ENCODE results near the gene CIP2A. TPM values are rescaled to one million over a fixed set of nuclear protein-coding genes. Genes with fewer than 3 reads are reported as not detected.
A peak's percentile ranks its signal among the peaks of the same experiment; 100 is the strongest.

The CIP2A gene
- total and polyA plus RNA-seq, 2 donors from 2014 or later, result 0.82 to 3.5 TPM

GRCh38 chr3:108554913-108555571 lies 34.2 kb downstream of the CIP2A start:
- no peak for FAIRE-seq
- H3K27me3 ChIP-seq (ENCODE audit: control insufficient read depth, insufficient read depth, low read length), result no peaks in the 10 kb centered on the region
- H3K9me3 ChIP-seq (ENCODE audit: control insufficient read depth in 2 of 3, insufficient read depth in 1 of 3, low read length in 3 of 3), result no peaks in the 10 kb centered on the region
- DNase-seq, result peak in 2 of 5 donors; percentile 24 to 39
- H3K36me3 ChIP-seq (ENCODE audit: control insufficient read depth in 2 of 3, insufficient read depth in 3 of 3, low read length in 3 of 3), result peaks cover 0 to 3% (median 0%) of the 10 kb centered on the region in 3 donors
- H3K27ac ChIP-seq (ENCODE audit: low read depth in 2 of 2, low read length in 2 of 2), result peak overlapping the region; percentile 71 to 83
- H3K4me3 ChIP-seq (ENCODE audit: low read length in 3 of 3), result peak overlapping the region; percentile 4 to 60 (median 36)
- peaks cover 0 to 3% (median 0%) of the 10 kb centered on the region in 3 donors for H3K4me1 ChIP-seq (ENCODE audit: control insufficient read depth in 2 of 3, insufficient read depth in 2 of 3, low read depth in 1 of 3, low read length in 3 of 3)
- peak overlapping the region in 2 of 3 donors; percentile 14 to 57 for H3K9ac ChIP-seq (ENCODE audit: low read length in 3 of 3)
- TF ChIP-seq CTCF (IDR thresholded peaks at IDR 0.05; ENCODE audit: borderline replicate concordance, extremely low read depth, insufficient read depth), result no peak
- intact Hi-C loops (cut with DNase I), result loop anchor here (5.0 kb wide), 1 partner anchor 63 kb away; no protein-coding TSS in a partner anchor

GRCh38 chr3:108554229-108554628 lies 35.0 kb downstream of the CIP2A start:
- H3K4me3 ChIP-seq (ENCODE audit: low read length in 3 of 3), result no peak overlapping the region
- intact Hi-C loops (cut with DNase I), result no loop called here
- H3K27me3 ChIP-seq (ENCODE audit: control insufficient read depth, insufficient read depth, low read length), result no peaks in the 10 kb centered on the region
- no peaks in the 10 kb centered on the region for H3K9me3 ChIP-seq (ENCODE audit: control insufficient read depth in 2 of 3, insufficient read depth in 1 of 3, low read length in 3 of 3)
- H3K36me3 ChIP-seq (ENCODE audit: control insufficient read depth in 2 of 3, insufficient read depth in 3 of 3, low read length in 3 of 3), result peaks cover 0 to 3% (median 0%) of the 10 kb centered on the region in 3 donors
- peak overlapping the region; percentile 56 to 71 for H3K27ac ChIP-seq (ENCODE audit: low read depth in 2 of 2, low read length in 2 of 2)
- no peak overlapping the region for H3K9ac ChIP-seq (ENCODE audit: low read length in 3 of 3)
- TF ChIP-seq CTCF (IDR thresholded peaks at IDR 0.05; ENCODE audit: borderline replicate concordance, extremely low read depth, insufficient read depth), result no peak
- H3K4me1 ChIP-seq (ENCODE audit: control insufficient read depth in 2 of 3, insufficient read depth in 2 of 3, low read depth in 1 of 3, low read length in 3 of 3), result peaks cover 0 to 3% (median 0%) of the 10 kb centered on the region in 3 donors
- DNase-seq (no peak), FAIRE-seq (peak; percentile 89)

- no peak overlapping the region for H3K9ac ChIP-seq (ENCODE audit: low read length in 3 of 3)
- no peak overlapping the region for H3K4me3 ChIP-seq (ENCODE audit: low read length in 3 of 3)
- FAIRE-seq (peak; percentile 96), DNase-seq (peak in 2 of 5 donors; percentile 60 to 66)
- peaks cover 0 to 3% (median 0%) of the 10 kb centered on the region in 3 donors for H3K4me1 ChIP-seq (ENCODE audit: control insufficient read depth in 2 of 3, insufficient read depth in 2 of 3, low read depth in 1 of 3, low read length in 3 of 3)
- intact Hi-C loops (cut with DNase I), result no loop called here
- H3K27ac ChIP-seq (ENCODE audit: low read depth in 2 of 2, low read length in 2 of 2), result no peak overlapping the region
- no peaks in the 10 kb centered on the region for H3K36me3 ChIP-seq (ENCODE audit: control insufficient read depth in 2 of 3, insufficient read depth in 3 of 3, low read length in 3 of 3)
- H3K9me3 ChIP-seq (ENCODE audit: control insufficient read depth in 2 of 3, insufficient read depth in 1 of 3, low read length in 3 of 3), result no peaks in the 10 kb centered on the region
- no peaks in the 10 kb centered on the region for H3K27me3 ChIP-seq (ENCODE audit: control insufficient read depth, insufficient read depth, low read length)
- TF ChIP-seq CTCF (IDR thresholded peaks at IDR 0.05; ENCODE audit: borderline replicate concordance, extremely low read depth, insufficient read depth), result peak; percentile 58
Observed at GRCh38 chr3:108552267-108553159, 36.7 kb downstream of the CIP2A start.
